ENCODE data around the gene BDKRB2.

- TF ChIP-seq POLR2AphosphoS5 (IDR thresholded peaks at IDR 0.05; ENCODE audit: low read depth, low read length) (no peak), POLR2A (IDR thresholded peaks at IDR 0.05; ENCODE audit: low read depth, low read length) (no peak)
These were observed 11.4 kb upstream of the BDKRB2 start for GRCh38 chr14:96192975-96193805.

Measured in GM12892 (cell line).